IMR-90 (cell line): ENCODE results near the gene CPEB1.

ENCODE experiments used
- BHLHE40 ChIP-seq: fragments of 150-350 bp; IDR thresholded peaks from 2 replicates; pipeline ENCODE4 v1.6.1; 2016; ENCODE audit warnings: mild to moderate bottlenecking, low read depth, low read length
- CEBPB ChIP-seq: IDR thresholded peaks from 2 replicates; pipeline ENCODE4 v1.6.1; 2012; ENCODE audit warnings: low read depth, low read length, improper control_type of control experiment
- CHD1 ChIP-seq: IDR thresholded peaks from 2 replicates; pipeline ENCODE4 v1.6.1; 2012; ENCODE audit warnings: low read depth, low read length, improper control_type of control experiment
- FOS ChIP-seq: fragments of 150-350 bp; IDR thresholded peaks from 2 replicates; pipeline ENCODE4 v1.6.1; 2016; ENCODE audit warnings: low read depth, low read length
- MAFK ChIP-seq: IDR thresholded peaks from 2 replicates; pipeline ENCODE4 v1.6.1; 2012; ENCODE audit warnings: low read depth, low read length, improper control_type of control experiment
- POLR2A ChIP-seq: IDR thresholded peaks from 2 replicates; pipeline ENCODE4 v1.6.1; 2012; ENCODE audit warnings: mild to moderate bottlenecking, low read depth, low read length
- RAD21 ChIP-seq: IDR thresholded peaks from 2 replicates; pipeline ENCODE4 v1.6.1; 2012; ENCODE audit warnings: low read length, improper control_type of control experiment
- RCOR1 ChIP-seq: IDR thresholded peaks from 2 replicates; pipeline ENCODE4 v1.6.1; 2012; ENCODE audit warnings: mild to moderate bottlenecking, low read length, improper control_type of control experiment; ENCODE audit not compliant: insufficient replicate concordance
- TF ChIP-seq, protein P1 (sequence below): conservative IDR thresholded peaks from 2 replicates; pipeline ENCODE4 v1.5.1; 2012; ENCODE audit warnings: mild to moderate bottlenecking, low read depth, low read length, improper control_type of control experiment
- TF ChIP-seq, protein P2 (sequence below): fragments of 150-350 bp; IDR thresholded peaks from 2 replicates; pipeline ENCODE4 v1.6.1; 2017; ENCODE audit warnings: mild to moderate bottlenecking, antibody characterized with exemption, low read length, low read depth

DNA sequence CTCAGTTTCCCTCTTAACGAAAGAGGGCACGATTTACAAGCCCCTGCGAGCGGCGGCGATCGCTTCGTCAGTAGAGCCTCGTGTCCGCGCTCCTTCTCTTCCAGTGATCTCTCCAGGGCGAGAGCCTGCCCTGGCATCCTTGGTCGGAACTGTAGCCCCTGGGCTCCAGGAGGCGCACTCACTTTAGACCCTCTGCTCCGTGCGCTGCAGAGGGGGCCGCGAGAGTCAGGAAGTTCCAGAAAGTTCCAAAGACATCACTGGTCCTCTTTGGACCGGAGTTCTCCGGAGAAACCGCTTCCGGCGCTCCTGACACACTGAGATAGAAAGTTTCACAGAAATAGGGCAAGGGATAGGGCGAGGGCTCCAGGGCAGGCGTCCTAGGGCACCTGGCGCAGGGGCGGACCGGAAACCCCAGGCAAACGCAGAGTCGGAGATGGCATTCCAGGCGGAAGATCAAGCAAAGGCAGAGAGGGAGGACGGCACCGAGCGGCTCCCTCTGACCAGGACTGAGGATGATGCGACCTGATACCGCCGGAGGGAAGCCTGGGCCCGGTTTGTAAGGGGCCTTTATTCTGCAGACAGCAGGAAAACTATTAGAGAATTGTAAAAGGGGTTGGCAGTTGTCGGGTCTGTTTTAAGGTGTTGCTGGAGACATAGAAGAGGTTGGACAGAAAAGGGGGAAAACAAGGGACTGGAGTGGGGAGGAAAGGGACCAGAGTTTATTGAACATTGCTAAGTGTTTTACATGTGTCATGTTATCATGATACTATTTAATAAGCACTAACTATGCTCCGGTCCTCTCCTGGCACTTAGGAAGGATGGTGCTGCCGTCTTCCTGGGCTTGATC lies 1.3 kb upstream of the CPEB1 start:
- TF ChIP-seq CEBPB (no peak), POLR2A (no peak), RCOR1 (no peak), MAFK (no peak), RAD21 (no peak), BHLHE40 (no peak), CHD1 (no peak), FOS (no peak)
- TF ChIP-seq, protein P1, sequence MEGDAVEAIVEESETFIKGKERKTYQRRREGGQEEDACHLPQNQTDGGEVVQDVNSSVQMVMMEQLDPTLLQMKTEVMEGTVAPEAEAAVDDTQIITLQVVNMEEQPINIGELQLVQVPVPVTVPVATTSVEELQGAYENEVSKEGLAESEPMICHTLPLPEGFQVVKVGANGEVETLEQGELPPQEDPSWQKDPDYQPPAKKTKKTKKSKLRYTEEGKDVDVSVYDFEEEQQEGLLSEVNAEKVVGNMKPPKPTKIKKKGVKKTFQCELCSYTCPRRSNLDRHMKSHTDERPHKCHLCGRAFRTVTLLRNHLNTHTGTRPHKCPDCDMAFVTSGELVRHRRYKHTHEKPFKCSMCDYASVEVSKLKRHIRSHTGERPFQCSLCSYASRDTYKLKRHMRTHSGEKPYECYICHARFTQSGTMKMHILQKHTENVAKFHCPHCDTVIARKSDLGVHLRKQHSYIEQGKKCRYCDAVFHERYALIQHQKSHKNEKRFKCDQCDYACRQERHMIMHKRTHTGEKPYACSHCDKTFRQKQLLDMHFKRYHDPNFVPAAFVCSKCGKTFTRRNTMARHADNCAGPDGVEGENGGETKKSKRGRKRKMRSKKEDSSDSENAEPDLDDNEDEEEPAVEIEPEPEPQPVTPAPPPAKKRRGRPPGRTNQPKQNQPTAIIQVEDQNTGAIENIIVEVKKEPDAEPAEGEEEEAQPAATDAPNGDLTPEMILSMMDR, result no peak
- TF ChIP-seq, protein P2, sequence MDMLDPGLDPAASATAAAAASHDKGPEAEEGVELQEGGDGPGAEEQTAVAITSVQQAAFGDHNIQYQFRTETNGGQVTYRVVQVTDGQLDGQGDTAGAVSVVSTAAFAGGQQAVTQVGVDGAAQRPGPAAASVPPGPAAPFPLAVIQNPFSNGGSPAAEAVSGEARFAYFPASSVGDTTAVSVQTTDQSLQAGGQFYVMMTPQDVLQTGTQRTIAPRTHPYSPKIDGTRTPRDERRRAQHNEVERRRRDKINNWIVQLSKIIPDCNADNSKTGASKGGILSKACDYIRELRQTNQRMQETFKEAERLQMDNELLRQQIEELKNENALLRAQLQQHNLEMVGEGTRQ, result no peak
